ENCODE data around the gene TMEM39A.

Gene TMEM39A

DNA sequence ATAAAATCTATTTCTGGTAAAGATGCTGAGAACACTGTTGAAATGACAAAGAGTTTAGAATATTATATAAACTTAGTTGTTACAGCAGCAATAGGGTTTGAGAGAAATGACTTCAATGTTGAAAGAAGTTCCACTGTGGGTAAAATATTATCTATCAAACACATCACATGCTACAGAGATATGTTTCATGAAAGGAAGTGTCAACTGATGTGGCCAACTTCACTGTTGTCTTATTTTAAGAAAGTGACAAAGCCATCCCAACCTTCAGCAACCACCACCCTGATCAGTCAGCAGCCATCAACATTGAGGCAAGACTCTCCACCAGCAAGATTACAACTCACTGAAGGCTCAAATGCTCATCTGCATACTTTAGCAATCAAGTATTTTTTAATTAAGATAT lies 20.2 kb downstream of the TMEM39A start:
- DNase-seq (ENCODE audit: low spot score), result no peak
- no peak overlapping the region for H4K8ac ChIP-seq (ENCODE audit: low read depth, low read length)
- no peak overlapping the region for H2BK5ac ChIP-seq (ENCODE audit: low read length)
- H3K23ac ChIP-seq (ENCODE audit: low read depth, low read length, poor library complexity), result no peak overlapping the region
- no peak overlapping the region for H3K18ac ChIP-seq (ENCODE audit: low read length)
- no peak overlapping the region for H3K4ac ChIP-seq (ENCODE audit: low read length)
- no peak overlapping the region for H3K4me2 ChIP-seq (ENCODE audit: insufficient read depth, low read length, poor library complexity, severe bottlenecking)
- H3K79me1 ChIP-seq (ENCODE audit: low read depth, low read length), result no peaks in the 10 kb centered on the region
- H2BK15ac ChIP-seq (ENCODE audit: low read length), result no peak overlapping the region
- H3K9me3 ChIP-seq (replicated peaks in 1 of 2; ENCODE audit: control insufficient read depth in 2 of 2, insufficient read depth in 1 of 2, low read depth in 1 of 2, low read length in 2 of 2), result peaks cover 2 to 12% of the 10 kb centered on the region in 2 donors
- H2BK12ac ChIP-seq (ENCODE audit: low read length), result no peak overlapping the region
- H2BK120ac ChIP-seq (ENCODE audit: low read depth, low read length), result no peak overlapping the region
- no peak overlapping the region for H2AK5ac ChIP-seq (ENCODE audit: low read depth, low read length)
- peaks cover 17 to 94% of the 10 kb centered on the region in 2 donors for H3K36me3 ChIP-seq (replicated peaks in 1 of 2; ENCODE audit: control insufficient read depth in 2 of 2, insufficient read depth in 2 of 2, low read length in 2 of 2)
- H3K27me3 ChIP-seq (ENCODE audit: control insufficient read depth in 3 of 3, insufficient read depth in 3 of 3, low read depth in 1 of 3, low read length in 3 of 3), result no peaks in the 10 kb centered on the region
- no peak overlapping the region for H2AFZ ChIP-seq (ENCODE audit: low read length)
- no peak overlapping the region for H3K27ac ChIP-seq (replicated peaks; ENCODE audit: low read length)
- no peak overlapping the region for H4K91ac ChIP-seq (ENCODE audit: low read depth, low read length, poor library complexity)
- no peaks in the 10 kb centered on the region for H3K4me1 ChIP-seq (ENCODE audit: control insufficient read depth in 2 of 2, insufficient read depth in 1 of 2, low read depth in 1 of 2, low read length in 2 of 2)
- no peak overlapping the region for H3K9ac ChIP-seq (ENCODE audit: low read depth, low read length, poor library complexity)
- H3K14ac ChIP-seq (ENCODE audit: low read length), result no peak overlapping the region
- no peak overlapping the region for H3K4me3 ChIP-seq (ENCODE audit: low read length in 2 of 2)

DNA sequence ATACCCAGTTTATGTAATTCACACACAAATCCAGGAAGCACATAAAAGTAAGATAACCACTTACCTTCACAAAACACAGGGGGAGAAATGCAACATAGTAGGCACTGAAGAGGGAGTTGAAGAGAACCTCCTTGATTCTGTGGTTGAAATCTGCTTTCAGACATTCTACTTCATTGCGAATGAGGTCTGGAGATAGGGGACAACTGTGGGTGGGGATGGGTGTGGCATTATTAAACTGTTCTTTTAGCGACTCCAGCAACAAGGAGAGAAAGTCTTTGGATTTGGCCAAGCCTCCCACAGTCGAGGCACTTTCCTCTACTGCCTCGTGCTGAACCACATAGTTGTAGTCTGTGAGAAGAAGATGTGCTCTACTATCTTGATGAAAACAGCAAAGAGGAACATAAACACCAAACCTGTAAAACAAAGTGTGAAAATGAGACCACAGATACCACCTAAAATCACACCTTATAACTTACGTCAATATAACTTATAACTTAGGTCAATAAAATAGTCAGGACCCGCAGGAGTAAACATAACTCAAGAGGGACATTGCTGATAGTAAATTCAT lies 25.6 kb downstream of the TMEM39A start:
- Histone ChIP-seq H3K4me1 (ENCODE audit: control insufficient read depth in 2 of 2, insufficient read depth in 1 of 2, low read depth in 1 of 2, low read length in 2 of 2) (no peaks in the 10 kb centered on the region), H3K18ac (ENCODE audit: low read length) (no peak overlapping the region), H3K9ac (ENCODE audit: low read depth, low read length, poor library complexity) (no peak overlapping the region), H2BK120ac (ENCODE audit: low read depth, low read length) (no peak overlapping the region), H3K79me1 (ENCODE audit: low read depth, low read length) (peaks cover 2% of the 10 kb centered on the region), H3K14ac (ENCODE audit: low read length) (no peak overlapping the region), H3K27me3 (ENCODE audit: control insufficient read depth in 3 of 3, insufficient read depth in 3 of 3, low read depth in 1 of 3, low read length in 3 of 3) (no peaks in the 10 kb centered on the region), H2BK12ac (ENCODE audit: low read length) (no peak overlapping the region), H3K4me3 (ENCODE audit: low read length in 2 of 2) (no peak overlapping the region), H2AK5ac (ENCODE audit: low read depth, low read length) (no peak overlapping the region), H2AFZ (ENCODE audit: low read length) (no peak overlapping the region), H3K27ac (replicated peaks; ENCODE audit: low read length) (no peak overlapping the region), H3K23ac (ENCODE audit: low read depth, low read length, poor library complexity) (no peak overlapping the region), H4K8ac (ENCODE audit: low read depth, low read length) (no peak overlapping the region), H3K4me2 (ENCODE audit: insufficient read depth, low read length, poor library complexity, severe bottlenecking) (no peak overlapping the region), H3K36me3 (replicated peaks in 1 of 2; ENCODE audit: control insufficient read depth in 2 of 2, insufficient read depth in 2 of 2, low read length in 2 of 2) (peaks cover 30 to 97% of the 10 kb centered on the region in 2 donors), H2BK15ac (ENCODE audit: low read length) (no peak overlapping the region), H2BK5ac (ENCODE audit: low read length) (no peak overlapping the region), H3K9me3 (replicated peaks in 1 of 2; ENCODE audit: control insufficient read depth in 2 of 2, insufficient read depth in 1 of 2, low read depth in 1 of 2, low read length in 2 of 2) (peaks cover 4 to 5% of the 10 kb centered on the region in 2 donors), H4K91ac (ENCODE audit: low read depth, low read length, poor library complexity) (no peak overlapping the region), H3K4ac (ENCODE audit: low read length) (no peak overlapping the region)
- WGBS, 2 donors (ENCODE audit: extremely low coverage in 2 of 2, insufficient read length in 2 of 2, insufficient replicate concordance in 1 of 2), result no CpG with 5 or more reads among the region's 6 CpGs
- no peak for DNase-seq (ENCODE audit: low spot score)

DNA sequence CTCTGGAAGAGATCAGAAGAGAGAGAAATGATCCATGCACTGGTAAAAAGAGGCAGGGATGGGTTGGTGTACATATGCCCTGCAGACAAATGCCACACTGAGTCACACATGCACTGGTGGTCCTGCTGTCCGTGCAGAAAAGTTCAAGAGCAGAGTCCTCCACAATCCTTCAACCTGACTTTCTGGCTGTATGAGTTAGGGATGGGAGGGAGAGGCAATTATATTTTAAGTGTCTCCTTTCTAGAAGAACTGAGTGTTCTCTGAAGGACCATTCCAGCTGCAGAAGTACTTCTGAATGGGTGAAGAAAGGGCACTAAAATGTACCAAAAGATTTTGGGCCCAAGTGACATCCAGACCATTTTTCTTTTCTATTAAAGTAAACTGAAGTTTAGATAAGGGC lies 26.4 kb downstream of the TMEM39A start:
- Histone ChIP-seq H3K4ac (ENCODE audit: low read length) (no peak overlapping the region), H3K9ac (ENCODE audit: low read depth, low read length, poor library complexity) (no peak overlapping the region), H3K23ac (ENCODE audit: low read depth, low read length, poor library complexity) (no peak overlapping the region), H2AFZ (ENCODE audit: low read length) (no peak overlapping the region), H4K91ac (ENCODE audit: low read depth, low read length, poor library complexity) (no peak overlapping the region), H3K14ac (ENCODE audit: low read length) (no peak overlapping the region), H4K8ac (ENCODE audit: low read depth, low read length) (no peak overlapping the region), H3K27me3 (ENCODE audit: control insufficient read depth in 3 of 3, insufficient read depth in 3 of 3, low read depth in 1 of 3, low read length in 3 of 3) (no peaks in the 10 kb centered on the region), H3K27ac (replicated peaks; ENCODE audit: low read length) (no peak overlapping the region), H3K18ac (ENCODE audit: low read length) (no peak overlapping the region), H3K4me2 (ENCODE audit: insufficient read depth, low read length, poor library complexity, severe bottlenecking) (no peak overlapping the region), H3K9me3 (replicated peaks in 1 of 2; ENCODE audit: control insufficient read depth in 2 of 2, insufficient read depth in 1 of 2, low read depth in 1 of 2, low read length in 2 of 2) (peaks cover 3 to 4% of the 10 kb centered on the region in 2 donors), H2BK120ac (ENCODE audit: low read depth, low read length) (no peak overlapping the region), H3K4me1 (ENCODE audit: control insufficient read depth in 2 of 2, insufficient read depth in 1 of 2, low read depth in 1 of 2, low read length in 2 of 2) (no peaks in the 10 kb centered on the region), H3K4me3 (ENCODE audit: low read length in 2 of 2) (no peak overlapping the region), H3K36me3 (replicated peaks in 1 of 2; ENCODE audit: control insufficient read depth in 2 of 2, insufficient read depth in 2 of 2, low read length in 2 of 2) (peaks cover 28 to 98% of the 10 kb centered on the region in 2 donors), H2BK5ac (ENCODE audit: low read length) (no peak overlapping the region), H2BK12ac (ENCODE audit: low read length) (no peak overlapping the region), H2AK5ac (ENCODE audit: low read depth, low read length) (no peak overlapping the region), H2BK15ac (ENCODE audit: low read length) (no peak overlapping the region), H3K79me1 (ENCODE audit: low read depth, low read length) (peaks cover 2% of the 10 kb centered on the region)
- no peak for DNase-seq (ENCODE audit: low spot score)
- WGBS, 2 donors (ENCODE audit: extremely low coverage in 2 of 2, insufficient read length in 2 of 2, insufficient replicate concordance in 1 of 2), result no CpG with 5 or more reads among the region's 1 CpG

DNA sequence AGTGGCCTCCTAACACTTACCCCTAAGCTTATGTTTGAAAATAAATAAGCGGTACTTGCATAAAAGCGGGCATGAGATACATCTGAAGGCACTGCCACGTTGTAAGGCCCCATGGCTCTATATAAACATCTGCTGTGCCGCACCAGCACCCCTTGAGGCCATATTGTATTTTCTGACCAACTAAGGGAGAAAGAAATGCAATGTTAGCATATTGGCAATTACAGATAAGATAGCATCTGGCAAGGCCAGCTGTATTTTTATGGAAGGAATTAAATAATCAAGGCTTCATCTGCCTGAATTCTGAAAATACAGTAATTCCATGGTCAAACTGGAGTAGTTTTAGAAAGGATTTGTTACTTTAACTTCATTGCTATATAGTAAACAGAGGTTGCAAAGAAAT lies 28.7 kb downstream of the TMEM39A start:
- peaks cover 35 to 99% of the 10 kb centered on the region in 2 donors for H3K36me3 ChIP-seq (replicated peaks in 1 of 2; ENCODE audit: control insufficient read depth in 2 of 2, insufficient read depth in 2 of 2, low read length in 2 of 2)
- no peak overlapping the region for H3K4ac ChIP-seq (ENCODE audit: low read length)
- DNase-seq (ENCODE audit: low spot score), result no peak
- H3K14ac ChIP-seq (ENCODE audit: low read length), result no peak overlapping the region
- H2BK15ac ChIP-seq (ENCODE audit: low read length), result no peak overlapping the region
- H3K4me3 ChIP-seq (ENCODE audit: low read length in 2 of 2), result no peak overlapping the region
- no peak overlapping the region for H3K23ac ChIP-seq (ENCODE audit: low read depth, low read length, poor library complexity)
- no peak overlapping the region for H2BK12ac ChIP-seq (ENCODE audit: low read length)
- no peak overlapping the region for H3K9ac ChIP-seq (ENCODE audit: low read depth, low read length, poor library complexity)
- H2BK120ac ChIP-seq (ENCODE audit: low read depth, low read length), result no peak overlapping the region
- H2AK5ac ChIP-seq (ENCODE audit: low read depth, low read length), result no peak overlapping the region
- H4K8ac ChIP-seq (ENCODE audit: low read depth, low read length), result no peak overlapping the region
- no peak overlapping the region for H3K18ac ChIP-seq (ENCODE audit: low read length)
- no peak overlapping the region for H3K27ac ChIP-seq (replicated peaks; ENCODE audit: low read length)
- no peak overlapping the region for H2BK5ac ChIP-seq (ENCODE audit: low read length)
- no peak overlapping the region for H2AFZ ChIP-seq (ENCODE audit: low read length)
- H3K4me1 ChIP-seq (ENCODE audit: control insufficient read depth in 2 of 2, insufficient read depth in 1 of 2, low read depth in 1 of 2, low read length in 2 of 2), result no peaks in the 10 kb centered on the region
- no peak overlapping the region for H4K91ac ChIP-seq (ENCODE audit: low read depth, low read length, poor library complexity)
- peaks cover 2% of the 10 kb centered on the region for H3K79me1 ChIP-seq (ENCODE audit: low read depth, low read length)
- WGBS, 2 donors (ENCODE audit: extremely low coverage in 2 of 2, insufficient read length in 2 of 2, insufficient replicate concordance in 1 of 2), result no CpG with 5 or more reads among the region's 4 CpGs
- no peak overlapping the region for H3K4me2 ChIP-seq (ENCODE audit: insufficient read depth, low read length, poor library complexity, severe bottlenecking)
- no peaks in the 10 kb centered on the region for H3K27me3 ChIP-seq (ENCODE audit: control insufficient read depth in 3 of 3, insufficient read depth in 3 of 3, low read depth in 1 of 3, low read length in 3 of 3)
- peaks cover 11 to 12% of the 10 kb centered on the region in 2 donors for H3K9me3 ChIP-seq (replicated peaks in 1 of 2; ENCODE audit: control insufficient read depth in 2 of 2, insufficient read depth in 1 of 2, low read depth in 1 of 2, low read length in 2 of 2)
